Activated T-helper 1 cell treated with Interleukin-2 at 50 U/mL for 16 hours (primary cell): ENCODE measurements around the gene IDS.
"Not testable (repeated sequence)": the region's sequence is repeated elsewhere in the genome, so short reads cannot be mapped to it uniquely, and the experiment has no call there.

Experiments
- DNase-seq: peaks from one replicate; pipeline ENCODE4 v3.0.0-alpha.2; 2020; ENCODE audit warnings: low read depth

IDS gene

DNA sequence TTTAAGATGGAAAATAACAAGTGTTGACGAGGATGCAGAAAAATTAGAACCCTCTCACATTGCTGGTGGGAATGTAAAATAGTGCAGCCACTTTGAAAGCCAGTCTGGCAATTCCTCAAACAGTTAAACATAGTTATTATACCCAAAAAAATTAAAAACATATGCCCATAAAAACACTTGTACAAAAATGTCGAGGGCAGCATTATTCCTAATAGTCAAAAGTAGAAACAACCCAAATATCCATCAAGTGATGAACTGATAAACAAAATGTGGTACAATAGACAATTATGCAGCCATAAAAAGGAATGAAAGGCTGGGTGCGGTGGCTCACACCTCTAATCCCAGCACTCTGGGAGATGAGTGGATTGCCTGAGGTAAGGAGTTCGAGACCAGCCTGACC, 6.3 kb downstream of the IDS start:
- DNase-seq = no peak

- DNase-seq = no peak
These were observed 7.5 kb downstream of the IDS start for GRCh38 chrX:149497626-149498025.

GRCh38 chrX:149497054-149497453, 8.1 kb downstream of the IDS start:
- DNase-seq = no peak

- no peak for DNase-seq
These were observed 9.5 kb downstream of the IDS start for GRCh38 chrX:149495573-149496071.

DNA sequence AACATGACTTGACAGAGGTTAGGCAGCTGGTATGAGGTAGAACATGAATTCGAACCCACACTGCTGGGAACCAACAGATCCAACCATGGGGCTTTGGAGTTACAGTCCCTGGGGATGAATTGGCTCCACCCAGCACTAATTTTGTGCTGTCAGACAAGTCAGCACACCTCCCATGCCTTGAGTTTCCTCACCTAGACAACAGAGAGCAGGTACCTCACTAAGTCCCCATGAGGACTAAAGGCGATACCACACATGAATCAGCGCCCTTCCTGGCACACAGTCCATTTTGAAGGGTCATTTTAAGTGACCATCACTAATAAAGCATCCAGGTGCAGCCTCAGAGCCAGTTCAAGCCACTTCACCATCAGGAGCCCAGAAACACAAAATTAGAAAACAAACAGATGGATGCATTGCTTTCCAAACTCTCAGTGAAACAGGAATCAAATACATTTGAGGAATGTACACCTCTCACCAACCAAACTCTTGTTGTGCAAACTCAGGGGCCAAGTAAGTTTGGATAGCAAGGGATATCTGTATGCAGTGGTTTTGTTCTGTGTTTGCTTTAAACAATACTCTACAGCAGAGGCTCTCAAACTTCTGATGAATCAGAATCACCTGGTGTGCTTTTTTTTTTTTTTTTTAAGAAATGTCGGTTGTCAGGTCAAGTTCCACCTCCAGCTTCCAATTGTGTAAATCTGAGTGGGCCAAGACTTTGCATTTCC, 10.1 kb downstream of the IDS start:
- no peak for DNase-seq

- DNase-seq = no peak
These were observed 11.2 kb downstream of the IDS start for GRCh38 chrX:149493567-149494562.

- DNase-seq = no peak
These were observed 13.3 kb downstream of the IDS start for GRCh38 chrX:149491812-149492211.

- no peak for DNase-seq
These were observed 15.0 kb downstream of the IDS start for GRCh38 chrX:149490100-149490499.

- not testable (repeated sequence) for DNase-seq
These were observed 16.6 kb downstream of the IDS start for GRCh38 chrX:149488411-149489052.

DNA sequence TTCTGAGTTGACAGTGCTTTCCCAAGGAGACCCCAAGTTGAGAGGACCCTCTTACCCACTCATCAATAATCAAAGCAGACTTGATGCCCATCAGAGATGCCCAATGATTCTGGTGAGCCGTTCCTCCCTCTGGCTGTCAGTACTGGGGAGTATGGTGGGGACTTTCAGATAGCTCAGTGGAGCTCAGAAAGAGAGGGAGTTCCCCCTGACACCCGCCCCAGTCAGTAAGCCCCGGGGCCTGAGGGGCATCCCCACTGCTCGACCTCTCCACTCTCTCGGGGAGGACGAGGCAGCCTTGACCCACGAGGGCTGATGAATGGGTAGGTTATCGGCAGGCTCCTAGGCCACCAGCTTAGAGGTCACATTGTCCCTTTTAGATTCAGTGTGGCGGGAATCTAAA, 17.1 kb downstream of the IDS start:
- not testable (repeated sequence) for DNase-seq

- no peak for DNase-seq
These were observed 17.8 kb downstream of the IDS start for GRCh38 chrX:149487292-149487691.

DNA sequence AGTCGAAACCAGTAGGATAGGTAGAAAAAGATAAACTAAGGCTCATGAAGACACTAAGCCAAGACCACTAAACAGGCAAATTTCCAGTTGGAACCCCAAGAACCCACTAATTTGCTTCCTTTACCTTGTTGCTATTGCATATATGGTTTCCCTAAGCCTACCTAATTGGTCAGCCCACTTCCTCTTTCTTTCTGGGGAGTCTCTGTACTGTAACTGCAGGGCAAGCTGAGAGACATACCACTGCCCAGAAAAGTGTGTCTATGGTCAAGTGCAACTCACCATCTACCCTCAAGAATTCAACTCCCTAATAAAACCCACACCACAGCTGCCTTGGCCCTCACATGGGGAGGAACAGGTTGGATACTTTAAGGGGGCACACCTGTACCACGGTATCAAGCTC, 28.6 kb downstream of the IDS start:
- DNase-seq = no peak

- no peak for DNase-seq
These were observed 31.1 kb downstream of the IDS start for GRCh38 chrX:149473966-149474365.

DNA sequence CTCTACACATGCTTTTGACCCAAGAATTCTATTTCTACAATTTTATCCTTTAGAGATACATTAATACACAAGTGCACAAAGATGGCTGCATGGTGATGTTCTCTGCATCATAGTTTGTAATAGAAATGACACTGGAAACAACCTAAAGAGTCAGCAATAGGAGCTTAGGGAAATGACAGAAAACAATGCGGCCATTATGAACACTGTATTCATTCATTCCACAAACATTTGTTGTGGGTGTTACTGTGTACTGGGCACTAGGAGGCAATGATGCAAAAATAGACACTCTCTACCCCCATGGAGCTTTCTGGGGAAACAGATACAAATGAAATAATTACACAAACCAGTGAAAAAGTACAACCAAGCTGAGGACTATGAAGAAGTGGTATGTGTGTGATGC, 32.0 kb downstream of the IDS start:
- no peak for DNase-seq

- DNase-seq = no peak
These were observed 32.5 kb downstream of the IDS start for GRCh38 chrX:149472625-149473024.

GRCh38 chrX:149471397-149471796, 33.7 kb downstream of the IDS start:
- DNase-seq = no peak

- peak; percentile 26 for DNase-seq
These were observed 34.2 kb downstream of the IDS start for GRCh38 chrX:149470955-149471354.

- no peak for DNase-seq
These were observed 35.7 kb downstream of the IDS start for GRCh38 chrX:149469406-149469805.

DNA sequence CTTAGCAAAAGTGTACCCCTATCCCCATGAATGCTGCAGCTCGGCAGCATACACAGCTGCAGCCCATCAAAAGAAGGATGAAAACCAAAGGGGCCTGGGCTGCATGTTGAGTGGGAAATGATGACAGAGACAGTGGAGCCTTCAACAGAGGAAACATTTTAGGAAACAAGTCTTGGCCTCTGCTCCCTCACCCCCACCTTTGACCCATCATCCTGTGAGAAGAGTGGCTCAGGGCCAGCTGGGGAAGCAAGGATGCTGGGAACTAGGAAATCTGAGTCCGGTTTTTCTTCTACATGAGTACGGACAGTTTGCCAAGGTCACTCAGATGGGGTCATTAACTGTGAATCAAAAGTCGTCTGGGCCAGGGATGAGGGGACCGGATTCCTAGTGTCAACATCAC, 37.2 kb downstream of the IDS start:
- DNase-seq = no peak

GRCh38 chrX:149467461-149467860, 37.6 kb downstream of the IDS start:
- DNase-seq = no peak

GRCh38 chrX:149462849-149463248, 42.3 kb downstream of the IDS start:
- DNase-seq = no peak

- DNase-seq = no peak
These were observed 43.4 kb downstream of the IDS start for GRCh38 chrX:149461746-149462145.

GRCh38 chrX:149458586-149458985, 46.5 kb downstream of the IDS start:
- no peak for DNase-seq
